ENCODE results near the gene CD160.

CD160 gene

GRCh38 chr1:145702826-145703225 lies 16.5 kb upstream of the CD160 start:
- in situ Hi-C loops (cut with MboI; ENCODE audit: low sequenced_read_pairs, unreplicated experiment): no loop called here
- DNase-seq (ENCODE audit: low spot score): no peak
- no peak for TF ChIP-seq CTCF (IDR thresholded peaks at IDR 0.05; ENCODE audit: borderline replicate concordance, control extremely low read depth, extremely low read depth, insufficient read depth, missing control alignments)

- no peak for TF ChIP-seq CTCF (IDR thresholded peaks at IDR 0.05; ENCODE audit: borderline replicate concordance, control extremely low read depth, extremely low read depth, insufficient read depth, missing control alignments)
- no peak for DNase-seq (ENCODE audit: low spot score)
- in situ Hi-C loops (cut with MboI; ENCODE audit: low sequenced_read_pairs, unreplicated experiment): no loop called here
Observed at GRCh38 chr1:145705622-145706021, 13.7 kb upstream of the CD160 start.

GRCh38 chr1:145706086-145706664 lies 13.1 kb upstream of the CD160 start:
- in situ Hi-C loops (cut with MboI; ENCODE audit: low sequenced_read_pairs, unreplicated experiment): no loop called here
- TF ChIP-seq CTCF (IDR thresholded peaks at IDR 0.05; ENCODE audit: borderline replicate concordance, control extremely low read depth, extremely low read depth, insufficient read depth, missing control alignments): no peak
- no peak for DNase-seq (ENCODE audit: low spot score)

GRCh38 chr1:145707183-145707867 lies 12.0 kb upstream of the CD160 start, which contains the start of gene PDZK1:
PDZK1 (minus strand) TSS chr1:145707368; CDS start chr1:145688021, 19,347 bp downstream.
- TF ChIP-seq CTCF (IDR thresholded peaks at IDR 0.05; ENCODE audit: borderline replicate concordance, control extremely low read depth, extremely low read depth, insufficient read depth, missing control alignments): no peak
- in situ Hi-C loops (cut with MboI; ENCODE audit: low sequenced_read_pairs, unreplicated experiment): no loop called here
- no peak for DNase-seq (ENCODE audit: low spot score)

- TF ChIP-seq CTCF (IDR thresholded peaks at IDR 0.05; ENCODE audit: borderline replicate concordance, control extremely low read depth, extremely low read depth, insufficient read depth, missing control alignments): no peak
- in situ Hi-C loops (cut with MboI; ENCODE audit: low sequenced_read_pairs, unreplicated experiment): no loop called here
- peak; percentile 58 for DNase-seq (ENCODE audit: low spot score)
Observed at GRCh38 chr1:145708063-145708462, 11.2 kb upstream of the CD160 start.

GRCh38 chr1:145710291-145711027 lies 8.8 kb upstream of the CD160 start:
- DNase-seq (ENCODE audit: low spot score): no peak
- TF ChIP-seq CTCF (IDR thresholded peaks at IDR 0.05; ENCODE audit: borderline replicate concordance, control extremely low read depth, extremely low read depth, insufficient read depth, missing control alignments): no peak
- in situ Hi-C loops (cut with MboI; ENCODE audit: low sequenced_read_pairs, unreplicated experiment): no loop called here

Data from GM13976 (cell line).